HepG2 (cell line): ENCODE data around the gene ALOX5AP. TPM values are rescaled to one million over a fixed set of nuclear protein-coding genes. Genes with fewer than 3 reads are reported as not detected.

Experiments
- BHLHE40 ChIP-seq: IDR thresholded peaks from 2 replicates; pipeline ENCODE4 v1.6.1; 2011; ENCODE audit warnings: low read length, improper control_type of control experiment
- BRCA1 ChIP-seq: sonication (generic); formaldehyde crosslinking; IDR thresholded peaks from 2 replicates; pipeline ENCODE4 v1.4.0; 2020; ENCODE audit warnings: missing genetic modification reagents
- CHCHD3 ChIP-seq: sonication (generic); formaldehyde crosslinking; IDR thresholded peaks from 2 replicates; pipeline ENCODE4 v1.8.0; 2022; ENCODE audit warnings: mild to moderate bottlenecking, missing genetic modification reagents, moderate library complexity
- DR1 ChIP-seq: sonication (generic); formaldehyde crosslinking; IDR thresholded peaks from 2 replicates; pipeline ENCODE4 v1.8.0; 2021; ENCODE audit warnings: mild to moderate bottlenecking, missing genetic modification reagents, inconsistent platforms
- FOXA1 ChIP-seq, 2 experiments: fragments of 450-650 bp in 1 of 2; sonication (generic) in 1 of 2; formaldehyde crosslinking in 1 of 2; IDR thresholded peaks; 2 replicates each; pipeline versions ENCODE4 v1.4.0 to v1.6.1; 2016 to 2020; ENCODE audit warnings: missing genetic modification reagents in 1 of 2
- FOXM1 ChIP-seq: sonication (generic); formaldehyde crosslinking; IDR thresholded peaks from 2 replicates; pipeline ENCODE4 v1.5.0; 2020; ENCODE audit warnings: missing genetic modification reagents
- HIC2 ChIP-seq: sonication (generic); formaldehyde crosslinking; IDR thresholded peaks from 2 replicates; pipeline ENCODE4 v1.9.0; 2022; ENCODE audit warnings: low read depth, missing genetic modification reagents
- HMGA1 ChIP-seq: sonication (generic); formaldehyde crosslinking; conservative IDR thresholded peaks from 2 replicates; pipeline ENCODE4 v1.4.0; 2020; ENCODE audit warnings: missing genetic modification reagents
- HNRNPL ChIP-seq: fragments of 200-400 bp; formaldehyde crosslinking; IDR thresholded peaks from 2 replicates; pipeline ENCODE4 v1.6.1; 2017; ENCODE audit warnings: mild to moderate bottlenecking, low read depth, low read length
- HOXD1 ChIP-seq: sonication (generic); formaldehyde crosslinking; IDR thresholded peaks from 2 replicates; pipeline ENCODE4 v1.5.0; 2020; ENCODE audit warnings: missing genetic modification reagents
- KDM5B ChIP-seq: sonication (generic); formaldehyde crosslinking; IDR thresholded peaks from 2 replicates; pipeline ENCODE4 v1.4.0; 2020; ENCODE audit warnings: missing genetic modification reagents, mild to moderate bottlenecking, borderline replicate concordance
- MLLT10 ChIP-seq: sonication (generic); formaldehyde crosslinking; IDR thresholded peaks from 2 replicates; pipeline ENCODE4 v1.4.0; 2020; ENCODE audit warnings: missing genetic modification reagents
- NAIF1 ChIP-seq: sonication (generic); formaldehyde crosslinking; IDR thresholded peaks from 2 replicates; pipeline ENCODE4 v1.5.0; 2020; ENCODE audit warnings: mild to moderate bottlenecking, missing genetic modification reagents, borderline replicate concordance
- NFE2 ChIP-seq: sonication (generic); formaldehyde crosslinking; IDR thresholded peaks from 2 replicates; pipeline ENCODE4 v1.4.0; 2020; ENCODE audit warnings: missing genetic modification reagents
- NFYC ChIP-seq: IDR thresholded peaks from 2 replicates; pipeline ENCODE4 v1.6.1; 2016; ENCODE audit warnings: missing genetic modification reagents, missing compliant biosample characterization
- RBM39 ChIP-seq: fragments of 200-400 bp; formaldehyde crosslinking; IDR thresholded peaks from one replicate; pipeline ENCODE4 v1.6.1; 2018; ENCODE audit warnings: antibody characterized with exemption, mild to moderate bottlenecking, low read depth, low read length; ENCODE audit not compliant: poor library complexity, severe bottlenecking
- REPIN1 ChIP-seq: sonication (generic); formaldehyde crosslinking; IDR thresholded peaks from 2 replicates; pipeline ENCODE4 v1.8.0; 2022; ENCODE audit warnings: missing genetic modification reagents, low read depth, mild to moderate bottlenecking, borderline replicate concordance
- RFXAP ChIP-seq: sonication (generic); formaldehyde crosslinking; IDR thresholded peaks from 2 replicates; pipeline ENCODE4 v1.4.0; 2020; ENCODE audit warnings: missing genetic modification reagents, borderline replicate concordance
- SAFB2 ChIP-seq: sonication (generic); formaldehyde crosslinking; IDR thresholded peaks from 2 replicates; pipeline ENCODE4 v1.5.1; 2020; ENCODE audit warnings: missing genetic modification reagents, low read depth, mild to moderate bottlenecking, borderline replicate concordance
- SMARCC2 ChIP-seq: fragments of 450-650 bp; IDR thresholded peaks from 2 replicates; pipeline ENCODE4 v1.6.1; 2017; ENCODE audit warnings: antibody characterized with exemption, mild to moderate bottlenecking
- STAT5B ChIP-seq: sonication (generic); formaldehyde crosslinking; IDR thresholded peaks from 2 replicates; pipeline ENCODE4 v1.4.0; 2020; ENCODE audit warnings: missing genetic modification reagents
- SYNCRIP ChIP-seq: fragments of 200-400 bp; formaldehyde crosslinking; IDR thresholded peaks from 2 replicates; pipeline ENCODE4 v1.6.1; 2018; ENCODE audit warnings: mild to moderate bottlenecking, low read depth, low read length; ENCODE audit not compliant: insufficient read depth
- ZNF10 ChIP-seq: sonication (generic); formaldehyde crosslinking; IDR thresholded peaks from 2 replicates; pipeline ENCODE4 v1.4.0; 2020; ENCODE audit warnings: mild to moderate bottlenecking, low read depth, missing genetic modification reagents, borderline replicate concordance
- ZNF33A ChIP-seq: sonication (generic); formaldehyde crosslinking; IDR thresholded peaks from 2 replicates; pipeline ENCODE4 v1.5.1; 2020; ENCODE audit warnings: missing genetic modification reagents, mild to moderate bottlenecking, moderate library complexity, borderline replicate concordance
- ZNF44 ChIP-seq: sonication (generic); formaldehyde crosslinking; IDR thresholded peaks from 2 replicates; pipeline ENCODE4 v1.5.1; 2020; ENCODE audit warnings: mild to moderate bottlenecking, missing genetic modification reagents
- ZNF672 ChIP-seq: sonication (generic); formaldehyde crosslinking; IDR thresholded peaks from 2 replicates; pipeline ENCODE4 v1.8.1; 2022; ENCODE audit warnings: missing genetic modification reagents
- polyA plus RNA-seq, 8 experiments: library from polyadenylated mRNA; depleted of rRNA in 3 of 8; stranded (reverse) in 7 of 8; unstranded in 1 of 8; fragments of >200 nt; fragmentation: Illumina TruSeq in 4 of 8; extraction: Trizol in 4 of 8; gene quantifications; 2 replicates each; pipeline versions ENCODE4 v1.2.1 to v1.2.3, GENCODE V29; 2011 to 2016; ENCODE audit warnings: low read depth in 4 of 8, missing spikeins in 1 of 8, mixed read lengths in 1 of 8; ENCODE audit not compliant: insufficient read depth in 1 of 8
- total RNA-seq, 5 experiments: library from RNA; depleted of rRNA; stranded (reverse); fragments of >200 nt; fragmentation: Illumina TruSeq; extraction: Trizol; gene quantifications; 2 replicates each; pipeline ENCODE4 v1.2.3, GENCODE V29; 2016; ENCODE audit warnings: low read depth in 1 of 5
- TF ChIP-seq, protein P1 (sequence below): sonication (generic); formaldehyde crosslinking; conservative IDR thresholded peaks from 2 replicates; pipeline ENCODE4 v1.8.1; 2023; ENCODE audit warnings: missing genetic modification reagents
- TF ChIP-seq, protein P2 (sequence below): sonication (generic); formaldehyde crosslinking; conservative IDR thresholded peaks from 2 replicates; pipeline ENCODE4 v1.8.0; 2022; ENCODE audit warnings: low read depth, missing genetic modification reagents

The ALOX5AP gene
- total and polyA plus RNA-seq, 2 of the 13 experiments (the other 11 are each of a cell fraction or from before 2014, with no cell fraction given): 0.97 to 1.2 TPM

- no peak for TF ChIP-seq FOXA1 (IDR thresholded peaks at IDR 0.05)
- no peak for TF ChIP-seq FOXA1 (CRISPR knock-in tag; IDR thresholded peaks at IDR 0.05)
- no peak for TF ChIP-seq ZNF44 (CRISPR knock-in tag)
- TF ChIP-seq NFE2 (CRISPR knock-in tag): no peak
- TF ChIP-seq RBM39: no peak
- TF ChIP-seq REPIN1: no peak
- TF ChIP-seq ZNF10 (CRISPR knock-in tag): no peak
- no peak for TF ChIP-seq KDM5B (CRISPR knock-in tag)
- TF ChIP-seq, protein P1, sequence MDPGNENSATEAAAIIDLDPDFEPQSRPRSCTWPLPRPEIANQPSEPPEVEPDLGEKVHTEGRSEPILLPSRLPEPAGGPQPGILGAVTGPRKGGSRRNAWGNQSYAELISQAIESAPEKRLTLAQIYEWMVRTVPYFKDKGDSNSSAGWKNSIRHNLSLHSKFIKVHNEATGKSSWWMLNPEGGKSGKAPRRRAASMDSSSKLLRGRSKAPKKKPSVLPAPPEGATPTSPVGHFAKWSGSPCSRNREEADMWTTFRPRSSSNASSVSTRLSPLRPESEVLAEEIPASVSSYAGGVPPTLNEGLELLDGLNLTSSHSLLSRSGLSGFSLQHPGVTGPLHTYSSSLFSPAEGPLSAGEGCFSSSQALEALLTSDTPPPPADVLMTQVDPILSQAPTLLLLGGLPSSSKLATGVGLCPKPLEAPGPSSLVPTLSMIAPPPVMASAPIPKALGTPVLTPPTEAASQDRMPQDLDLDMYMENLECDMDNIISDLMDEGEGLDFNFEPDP (CRISPR knock-in tag): no peak
- TF ChIP-seq, protein P2, sequence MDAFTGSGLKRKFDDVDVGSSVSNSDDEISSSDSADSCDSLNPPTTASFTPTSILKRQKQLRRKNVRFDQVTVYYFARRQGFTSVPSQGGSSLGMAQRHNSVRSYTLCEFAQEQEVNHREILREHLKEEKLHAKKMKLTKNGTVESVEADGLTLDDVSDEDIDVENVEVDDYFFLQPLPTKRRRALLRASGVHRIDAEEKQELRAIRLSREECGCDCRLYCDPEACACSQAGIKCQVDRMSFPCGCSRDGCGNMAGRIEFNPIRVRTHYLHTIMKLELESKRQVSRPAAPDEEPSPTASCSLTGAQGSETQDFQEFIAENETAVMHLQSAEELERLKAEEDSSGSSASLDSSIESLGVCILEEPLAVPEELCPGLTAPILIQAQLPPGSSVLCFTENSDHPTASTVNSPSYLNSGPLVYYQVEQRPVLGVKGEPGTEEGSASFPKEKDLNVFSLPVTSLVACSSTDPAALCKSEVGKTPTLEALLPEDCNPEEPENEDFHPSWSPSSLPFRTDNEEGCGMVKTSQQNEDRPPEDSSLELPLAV (CRISPR knock-in tag): no peak
- TF ChIP-seq MLLT10 (CRISPR knock-in tag): no peak
- TF ChIP-seq ZNF672 (CRISPR knock-in tag): no peak
- TF ChIP-seq SAFB2 (CRISPR knock-in tag): no peak
- TF ChIP-seq NAIF1 (CRISPR knock-in tag): no peak
- no peak for TF ChIP-seq DR1 (CRISPR knock-in tag)
- no peak for TF ChIP-seq NFYC (CRISPR knock-in tag)
- TF ChIP-seq SYNCRIP: no peak
- no peak for TF ChIP-seq SMARCC2
- no peak for TF ChIP-seq BRCA1 (CRISPR knock-in tag)
- no peak for TF ChIP-seq STAT5B
- TF ChIP-seq HIC2 (CRISPR knock-in tag): 0 out of 2 replicates have a peak, but pooled peaks have one; percentile 57
- TF ChIP-seq HOXD1: no peak
- TF ChIP-seq ZNF33A (CRISPR knock-in tag): no peak
- no peak for TF ChIP-seq CHCHD3 (CRISPR knock-in tag)
- TF ChIP-seq HMGA1: no peak
- no peak for TF ChIP-seq BHLHE40
- TF ChIP-seq HNRNPL: no peak
- TF ChIP-seq FOXM1 (CRISPR knock-in tag): no peak
- no peak for TF ChIP-seq RFXAP (CRISPR knock-in tag)
These were observed 10.8 kb downstream of the ALOX5AP start (continued) for GRCh38 chr13:30745906-30746686.
